Coronary artery (tissue), 2 donors: ENCODE measurements around the gene CEBPA.

ENCODE experiments used
- DNase-seq: peaks from one replicate; pipeline ENCODE4 v3.0.0-alpha.2; 2017; ENCODE audit warnings: low spot score
- H3K27ac ChIP-seq, 2 donors: fragments of 200-600 bp; sonication (generic); one replicate each; pipeline ENCODE4 v1.5.1; 2016 to 2019
- H3K4me3 ChIP-seq: fragments of 200-600 bp; sonication (generic); 2 replicates; pipeline ENCODE4 v1.5.1; 2016; ENCODE audit warnings: mild to moderate bottlenecking, moderate library complexity
- CTCF ChIP-seq: fragments of 200-600 bp; sonication (generic); IDR thresholded peaks from one replicate; pipeline ENCODE4 v1.5.1; 2019; ENCODE audit warnings: antibody characterized with exemption

CEBPA gene

GRCh38 chr19:33280351-33280921 lies 21.9 kb downstream of the CEBPA start:
- no peak for TF ChIP-seq CTCF
- DNase-seq = no peak
- peak overlapping the region in 1 of 2 donors; percentile 2 for H3K27ac ChIP-seq
- no peak overlapping the region for H3K4me3 ChIP-seq

- Histone ChIP-seq H3K4me3 (no peak overlapping the region), H3K27ac (peak overlapping the region in 1 of 2 donors; percentile 2)
- no peak for DNase-seq
- no peak for TF ChIP-seq CTCF
Measured at GRCh38 chr19:33279430-33280350, 22.6 kb downstream of the CEBPA start.

- DNase-seq = no peak
- Histone ChIP-seq H3K27ac (no peak overlapping the region), H3K4me3 (no peak overlapping the region)
- TF ChIP-seq CTCF = no peak
Measured at GRCh38 chr19:33278403-33279269, 23.7 kb downstream of the CEBPA start.

- TF ChIP-seq CTCF = no peak
Measured at GRCh38 chr19:33278023-33278402, 24.3 kb downstream of the CEBPA start.

DNA sequence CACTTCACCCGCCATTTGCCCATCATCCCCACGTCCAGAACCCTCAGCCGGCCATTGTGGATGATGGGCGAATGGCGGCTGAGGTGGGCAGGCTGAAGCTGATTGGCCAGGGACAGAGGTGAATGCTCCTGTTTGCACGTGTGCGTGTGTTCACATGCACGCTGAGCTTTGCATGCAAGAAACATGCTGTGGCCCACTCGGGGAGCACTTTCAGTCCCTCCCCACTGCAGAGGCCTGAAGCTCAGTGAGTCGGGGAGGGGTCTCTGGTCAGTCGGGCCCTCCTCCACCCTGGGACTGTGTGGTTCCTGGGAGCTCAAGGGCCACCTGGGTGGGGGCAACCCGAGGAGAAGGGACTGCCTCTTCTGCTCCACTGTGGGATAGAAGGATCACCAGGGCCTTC lies 24.9 kb downstream of the CEBPA start:
- no peak for DNase-seq
- Histone ChIP-seq H3K4me3 (no peak overlapping the region), H3K27ac (no peak overlapping the region)
- no peak for TF ChIP-seq CTCF

More at GRCh38 chr19:33278023-33278402, 24.3 kb downstream of the CEBPA start:
- H3K27ac ChIP-seq = no peak overlapping the region
- no peak overlapping the region for H3K4me3 ChIP-seq
- no peak for DNase-seq

DNA sequence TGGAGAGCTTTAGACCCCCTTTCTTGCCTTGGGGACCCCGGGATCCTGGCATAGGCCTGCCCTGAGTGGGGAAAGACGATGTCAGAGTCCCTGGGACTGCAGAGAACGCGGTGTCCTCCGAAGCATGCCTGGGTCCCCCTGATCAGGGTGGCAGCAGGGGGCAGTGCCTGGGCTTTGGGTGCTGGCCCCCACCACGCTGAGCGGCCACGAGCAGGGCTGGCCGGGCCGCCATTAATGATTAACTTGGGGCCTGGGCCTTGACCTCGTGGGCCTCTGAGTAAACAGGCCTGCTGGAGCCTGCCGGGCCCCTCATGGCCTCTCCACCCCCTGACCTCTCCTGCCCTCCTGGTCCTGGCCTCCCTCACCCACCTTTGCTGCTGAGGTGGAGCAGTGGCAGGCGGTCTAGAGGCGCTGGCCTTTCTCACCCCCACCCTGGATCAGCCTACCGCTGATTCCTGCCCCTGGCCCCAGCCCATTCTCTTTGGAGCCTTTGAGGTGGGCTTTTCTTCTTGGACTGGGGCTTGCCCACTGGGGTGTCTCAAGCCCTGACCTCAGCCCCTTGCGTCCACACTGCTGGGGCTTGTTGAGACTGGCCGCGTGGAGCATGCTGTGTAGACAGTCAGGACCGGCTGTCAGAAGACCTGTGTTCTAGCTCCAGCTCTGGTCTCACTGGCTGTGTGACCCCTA lies 26.3 kb downstream of the CEBPA start:
- DNase-seq = no peak
- TF ChIP-seq CTCF = no peak
- Histone ChIP-seq H3K4me3 (no peak overlapping the region), H3K27ac (no peak overlapping the region)
